GM21381 (cell line): ENCODE results near the gene IRF7.
"Not testable (repeated sequence)": the region's sequence is repeated elsewhere in the genome, so short reads cannot be mapped to it uniquely, and the experiment has no call there.

Source experiments
- ATAC-seq: cut with Tn5 transposase; IDR thresholded peaks from one replicate; pipeline ENCODE4 v1.9.1; 2021; ENCODE audit warnings: mild to moderate bottlenecking, moderate library complexity; ENCODE audit not compliant: unreplicated experiment

Gene IRF7

DNA sequence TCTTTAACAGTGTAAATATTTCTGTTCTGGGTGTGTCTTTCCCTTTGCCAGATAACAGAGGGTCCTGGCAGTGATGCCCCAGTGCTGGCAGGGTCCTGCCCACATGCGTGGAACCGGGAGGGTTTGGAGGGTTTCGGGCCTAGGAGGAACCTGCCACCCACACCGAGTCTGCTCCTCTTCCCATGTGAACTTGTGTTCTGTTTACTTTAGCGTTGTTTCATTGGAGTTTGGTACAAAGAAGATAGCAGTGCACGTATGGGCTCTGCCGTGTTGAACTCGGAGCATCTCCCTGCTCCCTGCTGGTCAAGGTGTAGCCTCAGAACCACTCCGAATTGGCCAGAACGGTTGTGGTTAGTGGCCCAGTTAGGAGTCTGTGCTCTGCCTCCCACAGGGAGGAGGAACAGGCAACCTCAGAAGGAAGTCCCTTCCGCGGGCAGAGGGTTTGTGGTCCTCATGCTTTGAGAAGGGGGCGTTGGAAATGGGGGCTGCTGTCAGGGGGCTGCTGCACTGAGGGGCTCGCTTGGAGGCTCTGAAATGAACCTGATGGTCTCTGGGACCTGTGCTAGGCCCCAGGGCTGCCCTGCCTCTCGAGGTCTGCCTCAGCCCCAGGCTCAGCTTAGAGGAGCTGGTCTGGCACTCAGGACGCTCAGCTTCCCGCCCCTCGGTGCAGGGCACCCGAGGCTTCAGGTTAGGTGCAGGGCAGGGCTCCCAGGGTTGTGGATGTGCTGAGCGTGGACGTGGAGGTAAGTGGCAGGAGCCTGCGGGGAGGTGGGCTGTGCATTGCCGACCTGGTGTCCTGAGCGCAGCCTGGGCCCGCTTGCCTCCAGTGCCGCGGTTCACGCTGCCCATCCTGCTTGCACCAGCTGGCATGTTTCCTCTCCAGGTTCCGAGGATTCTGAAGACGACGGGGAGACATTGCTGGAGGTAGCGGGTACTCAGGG is 29.1 kb downstream of the IRF7 start:
- no peak for ATAC-seq

DNA sequence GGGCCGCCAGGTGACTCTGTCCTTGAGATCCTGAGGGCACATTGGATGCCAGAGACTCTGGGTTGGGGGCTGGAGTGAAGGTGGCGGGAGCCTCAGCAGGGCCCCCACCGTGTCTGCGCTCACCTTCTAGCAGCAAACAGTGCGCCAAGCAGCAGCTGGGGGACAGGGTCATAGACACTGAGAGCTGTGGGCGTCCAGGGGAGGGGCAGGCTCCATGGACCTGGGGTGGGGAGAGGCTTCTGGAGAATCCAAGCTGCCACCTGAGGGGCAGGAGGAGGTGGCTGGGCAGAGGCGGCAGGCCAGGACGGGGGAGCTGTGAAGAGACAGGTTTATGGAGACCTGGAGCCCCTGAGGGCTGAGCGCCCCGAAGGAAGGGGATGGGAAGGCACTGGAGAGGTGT is 31.5 kb downstream of the IRF7 start:
- no peak for ATAC-seq

GRCh38 chr11:581752-582151 is 34.0 kb downstream of the IRF7 start:
- no peak for ATAC-seq

- no peak for ATAC-seq
Measured at GRCh38 chr11:581342-581741, 34.4 kb downstream of the IRF7 start.

DNA sequence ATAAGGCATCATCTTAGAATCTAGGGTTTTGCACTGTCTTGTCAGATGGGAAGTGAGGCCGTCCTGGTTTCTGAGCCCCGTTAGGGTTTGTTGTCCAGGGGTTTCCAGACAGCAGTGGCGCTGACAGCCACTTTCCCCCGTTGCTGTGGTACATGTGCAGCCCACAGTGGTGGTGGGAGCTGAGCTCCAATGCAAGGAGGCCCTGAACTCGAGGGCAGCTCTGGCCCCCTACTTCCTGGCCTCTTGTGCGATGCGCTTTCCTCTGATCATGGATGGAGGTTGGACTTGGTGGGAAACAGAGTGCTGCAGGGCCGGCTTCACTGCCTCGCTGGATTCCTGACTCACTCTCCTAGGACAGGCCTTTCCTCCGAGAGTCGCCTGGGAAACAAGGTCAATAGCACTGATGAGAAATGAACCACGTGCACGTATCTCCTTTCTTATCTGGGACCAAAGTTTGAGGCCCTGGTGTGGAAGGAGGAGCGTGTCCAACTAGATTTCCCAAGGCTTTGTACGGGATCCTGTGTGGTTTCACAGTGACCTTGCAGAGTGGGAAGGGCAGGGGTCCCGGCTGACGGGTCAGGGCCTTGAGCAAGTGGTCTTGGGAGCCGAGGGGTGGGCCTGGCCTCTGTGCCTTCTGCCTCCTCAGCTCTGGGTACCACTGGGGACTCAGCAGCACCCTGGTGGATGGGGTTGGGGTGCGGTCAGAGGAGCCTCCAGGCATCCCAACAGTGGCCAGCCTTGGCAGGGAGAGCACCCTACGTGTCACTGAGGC is 35.7 kb downstream of the IRF7 start:
- no peak for ATAC-seq

GRCh38 chr11:578276-579035 is 37.3 kb downstream of the IRF7 start:
- no peak for ATAC-seq

DNA sequence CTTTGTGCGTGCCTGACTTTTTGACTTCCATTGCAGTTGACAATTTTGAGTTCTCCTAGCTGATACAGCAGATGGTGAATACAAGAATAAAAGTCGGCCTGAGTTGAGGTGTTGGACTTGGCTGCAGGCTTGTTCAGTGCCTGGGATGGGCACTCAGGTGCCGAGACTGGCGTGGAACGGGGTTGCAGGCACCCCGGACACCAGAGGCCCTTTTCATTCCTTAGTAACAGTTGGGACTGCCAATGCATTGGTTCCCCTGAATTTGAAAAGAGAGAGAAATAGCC is 38.2 kb downstream of the IRF7 start:
- no peak for ATAC-seq

DNA sequence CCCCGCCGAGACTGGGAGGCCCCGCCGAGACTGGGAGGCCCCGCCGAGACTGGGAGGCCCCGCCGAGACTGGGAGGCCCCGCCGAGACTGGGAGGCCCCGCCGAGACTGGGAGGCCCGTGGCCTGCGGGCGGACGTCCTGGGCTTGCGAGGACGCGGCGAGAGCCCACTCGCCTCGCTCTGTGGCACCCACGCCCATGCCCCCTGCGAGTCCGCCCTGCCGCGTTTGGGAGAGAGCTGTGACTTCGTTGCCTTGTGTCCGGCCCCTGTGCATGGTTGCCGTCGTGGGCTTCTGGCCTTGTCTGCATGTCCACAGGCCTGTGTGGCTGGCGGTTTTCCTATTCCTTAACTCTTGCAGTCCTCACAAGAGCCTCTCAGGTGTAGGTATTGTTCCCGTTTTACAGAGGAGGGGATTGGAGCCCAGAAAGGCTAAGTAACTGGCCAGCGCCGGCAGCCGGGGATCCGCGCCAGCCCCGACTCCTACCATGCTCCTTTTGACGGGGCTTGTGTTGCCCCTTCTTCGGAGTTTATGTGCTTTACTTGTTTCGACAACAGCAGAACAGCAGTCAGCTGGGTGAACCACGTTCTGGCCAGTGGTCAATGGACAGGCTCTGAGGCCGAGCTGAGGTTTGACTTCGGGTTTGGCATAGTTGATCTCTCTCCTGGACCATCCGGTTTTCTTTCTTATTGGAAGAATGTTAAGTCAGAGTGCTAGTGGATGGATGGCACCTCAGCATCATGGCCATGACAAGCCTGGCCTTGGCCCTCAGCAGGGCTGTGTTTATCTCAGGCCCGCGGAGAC is 38.7 kb downstream of the IRF7 start:
- ATAC-seq = no peak

DNA sequence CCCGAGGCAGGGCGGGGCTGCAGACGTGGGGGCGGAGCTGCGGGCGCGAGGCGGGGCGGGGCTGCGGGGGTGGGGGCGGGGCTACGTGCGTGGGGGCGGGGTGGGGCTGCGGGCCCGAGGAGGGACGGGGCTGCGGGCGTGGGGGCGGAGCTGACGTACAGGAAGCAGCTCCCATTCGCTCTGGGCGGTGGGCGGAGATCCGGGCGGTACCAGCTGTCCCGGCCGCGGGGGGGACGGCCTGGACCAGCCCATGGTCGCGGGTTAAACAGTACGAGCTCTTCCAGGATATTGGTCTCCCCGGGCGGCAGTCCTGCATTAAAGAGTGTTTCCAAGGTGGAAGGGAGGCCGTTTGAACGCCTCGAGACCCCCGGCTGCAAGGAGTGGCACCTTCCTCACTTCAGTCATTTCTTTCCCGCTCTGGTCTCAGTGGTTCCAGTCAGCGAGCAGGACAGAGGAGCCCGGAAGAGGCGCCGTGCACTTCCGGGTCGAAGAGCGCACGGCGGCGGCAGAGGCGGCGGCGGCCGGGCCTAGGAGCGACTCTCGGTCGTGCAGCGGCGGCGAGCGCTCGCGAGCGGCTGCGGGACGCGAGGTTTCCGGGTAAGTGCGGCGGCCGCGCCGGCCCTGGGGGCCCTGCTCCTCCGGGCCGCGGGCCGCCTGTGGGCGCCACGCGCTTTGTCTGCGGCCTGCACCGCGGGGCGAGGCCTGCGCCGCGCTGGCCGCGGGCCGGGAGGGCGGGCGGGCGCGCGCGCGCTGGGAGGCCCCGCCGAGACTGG is 39.6 kb downstream of the IRF7 start, which contains the start of gene PHRF1:
Gene PHRF1 (plus strand): TSS at position 475 of the 773 bp plus-strand sequence. CDS start 5,043 bp downstream, outside the sequence.
- peak; percentile 81 for ATAC-seq

- peak; percentile 31 for ATAC-seq
Measured at GRCh38 chr11:575313-575995, 40.3 kb downstream of the IRF7 start.

GRCh38 chr11:574632-575312 is 41.0 kb downstream of the IRF7 start:
- no peak for ATAC-seq

DNA sequence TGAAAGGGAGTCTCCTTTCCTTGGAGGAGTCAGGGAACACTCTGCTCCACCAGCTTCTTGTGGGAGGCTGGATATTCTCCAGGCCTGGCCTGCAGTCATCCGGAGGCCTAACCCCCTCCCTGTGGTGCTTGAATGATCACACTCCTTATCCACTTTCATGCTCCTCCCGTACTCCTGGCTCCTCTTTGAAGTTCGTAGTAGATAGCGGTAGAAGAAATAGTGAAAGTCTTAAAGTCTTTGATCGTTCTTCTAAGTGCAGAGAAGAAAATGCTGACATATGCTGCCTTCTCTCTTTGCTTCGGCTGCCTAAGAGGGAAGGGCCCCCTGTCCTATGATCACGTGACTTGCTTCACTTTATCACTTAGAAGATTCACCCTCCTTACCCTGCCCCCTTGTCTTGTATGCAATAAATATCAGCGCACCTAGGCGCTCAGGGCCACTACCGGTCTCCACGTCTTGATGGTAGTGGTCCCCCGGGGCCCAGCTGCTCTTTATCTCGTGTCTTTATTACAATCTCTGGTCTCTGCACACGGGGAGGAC is 41.6 kb downstream of the IRF7 start:
- ATAC-seq = not testable (repeated sequence)

DNA sequence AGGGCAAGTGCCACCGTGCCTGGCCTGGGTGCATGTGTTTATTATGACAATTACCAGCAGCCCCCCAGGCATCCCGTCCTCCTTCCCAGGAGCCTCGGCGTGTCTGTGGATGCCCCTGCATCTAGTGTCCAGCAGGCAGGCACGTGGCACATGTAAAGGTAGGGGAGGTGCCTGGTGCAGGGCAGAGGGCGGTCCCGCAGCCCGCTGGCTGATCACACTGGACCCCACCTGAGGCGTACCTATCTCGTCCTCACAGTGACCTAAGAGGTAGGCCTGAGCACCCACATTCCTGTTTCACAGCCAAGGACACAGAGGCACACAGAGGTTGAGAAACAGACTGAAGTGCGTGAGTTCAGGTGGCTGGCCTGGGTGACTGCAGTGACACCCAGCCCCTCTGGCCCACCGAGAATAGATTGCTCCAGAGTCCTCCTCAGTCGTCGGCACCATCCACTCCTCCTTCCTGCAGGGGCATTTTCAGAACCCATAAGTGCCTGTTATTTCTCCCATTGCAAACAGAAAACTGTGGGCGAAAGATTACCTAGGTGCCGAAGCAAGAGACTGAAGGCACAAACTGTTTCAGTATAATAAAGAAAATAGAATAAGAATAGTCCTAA is 42.5 kb downstream of the IRF7 start:
- no peak for ATAC-seq

- ATAC-seq = no peak
Measured at GRCh38 chr11:571802-572185, 44.0 kb downstream of the IRF7 start.

- ATAC-seq = peak; percentile 2
Measured at GRCh38 chr11:569158-569885, 46.4 kb downstream of the IRF7 start.

DNA sequence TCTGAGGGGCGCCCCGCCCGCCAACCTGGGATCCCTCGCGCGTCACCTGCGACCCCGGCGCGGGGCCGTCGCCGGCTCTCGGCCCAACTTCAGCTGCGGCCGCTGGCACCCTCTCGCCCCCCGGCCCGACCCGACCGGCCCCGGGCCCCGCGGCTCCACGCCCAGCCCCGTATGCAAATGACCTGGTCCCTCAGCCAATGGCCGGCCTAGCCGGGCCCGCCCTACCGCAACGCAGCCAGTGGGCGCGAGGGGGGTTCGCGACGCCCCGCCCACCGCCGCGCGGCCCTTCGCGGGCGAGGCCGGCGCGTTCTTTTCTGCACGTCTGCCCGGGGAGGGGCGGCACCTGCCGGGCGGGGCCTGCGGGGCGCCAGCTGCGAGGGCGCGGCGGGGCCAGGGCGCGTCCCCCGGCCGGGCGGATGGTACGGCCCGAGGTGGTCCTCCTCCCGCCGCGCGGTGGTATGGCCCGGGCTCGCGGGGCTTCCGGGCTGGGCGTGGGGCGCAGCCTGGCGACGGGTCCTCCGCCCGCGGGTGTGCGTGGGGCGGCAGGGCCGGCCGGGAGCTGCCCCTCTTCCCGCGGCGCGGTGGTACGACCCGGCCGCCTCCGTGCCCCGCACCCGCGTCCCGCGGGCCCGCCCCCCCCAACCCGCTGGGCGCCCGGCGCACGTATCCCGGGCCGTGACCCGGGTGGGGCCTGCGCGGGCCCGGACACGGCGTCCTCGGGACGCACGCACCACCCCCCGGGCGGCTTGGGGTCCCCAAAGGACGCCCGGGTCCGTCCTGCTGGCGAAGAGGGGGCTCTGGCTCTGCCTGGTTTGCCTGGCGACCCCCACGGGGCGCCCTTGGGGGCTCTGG is 47.2 kb downstream of the IRF7 start:
- ATAC-seq = peak; percentile 82
